Heart left ventricle (tissue), 13 donors: ENCODE data around the gene XRN2.

ENCODE experiments used
- CTCF ChIP-seq, 12 donors: fragments of 200-600 bp; sonication (generic) in 4 of 12; IDR thresholded peaks; one replicate each; pipeline versions ENCODE4 v1.5.0 to v1.8.0; 2018 to 2022; ENCODE audit warnings: antibody characterized with exemption in 12 of 12, mild to moderate bottlenecking in 5 of 12
- POLR2A ChIP-seq, 2 donors: fragments of 450-650 bp; IDR thresholded peaks; one replicate each; pipeline ENCODE4 v1.6.1; 2017; ENCODE audit warnings: antibody characterized with exemption in 2 of 2, mild to moderate bottlenecking in 2 of 2, moderate library complexity in 2 of 2
- donor health status: ischemic (EF 13 %, LVEDD 7.1; RV severe dilation, severe dysfunction).
- donor health status: DM: no; HTN: yes; CAD: no.
- donor health status: DM: no; HTN: no; CAD: no.
- donor health status: ischemic (EF 25% LVEDD 6.9; RV normal size, moderate dysfunction).
- donor health status: ischemic (EF 25% LVEDD 5.7; RV mildly dilated, moderate dysfunction).
- donor health status: ischemic (EF 35%, LVEDD 5.7; RV mildly dilated, moderate dysfunction).
- donor health status: nonischemic (EF 11% LVEDD 7.7; RV severe dilation, severe dysfunction).
- donor health status: DM: yes; HTN: yes; CAD: no.
- donor health status: PGD.
- donor health status: ischemic (EF 29% LVEDD 5.4; RV normal size, mild dysfunction).
- donor health status: nonischemic (EF 23%, LVEDD 6.1; RV moderate dilation, normal function).

GRCh38 chr20:21399005-21399475 lies 95.9 kb downstream of the XRN2 start:
- TF ChIP-seq CTCF (IDR thresholded peaks at IDR 0.05) (no peak), POLR2A (IDR thresholded peaks at IDR 0.05) (no peak)
